Activated CD8-positive, alpha-beta memory T cell treated with anti-CD3 and anti-CD28 coated beads for 36 hours (primary cell): ENCODE results near the gene LILRA6. TPM values are rescaled to one million over a fixed set of nuclear protein-coding genes. Genes with fewer than 3 reads are reported as not detected.
"Not testable (repeated sequence)": the region's sequence is repeated elsewhere in the genome, so short reads cannot be mapped to it uniquely, and the experiment has no call there.

Source experiments
- CTCF ChIA-PET: fragments of 350-600 bp; sonication (Branson Sonifier 250); formaldehyde crosslinking; loops from one replicate; lab custom pipeline; 2021; ENCODE audit warnings: antibody characterized with exemption; lab: Charles Lee
- POLR2A ChIA-PET: fragments of 350-600 bp; sonication (Branson Sonifier 250); formaldehyde crosslinking; loops from one replicate; lab custom pipeline; 2021; ENCODE audit warnings: antibody characterized with exemption; lab: Charles Lee
- total RNA-seq, 2 experiments: library from RNA; stranded (reverse); gene quantifications; one replicate each; pipeline ENCODE4 v1.2.3, GENCODE V29; 2021

Gene LILRA6
- total RNA-seq, 2 experiments from 2014 or later: not detected

- CTCF ChIA-PET: interaction anchor here (0.7 to 2.4 kb wide), 3 partner anchors 8 to 10 kb away, joined by 3 to 8 read pairs (median 5); partner anchors contain the start of genes MBOAT7 and TSEN34
- POLR2A ChIA-PET: interaction anchor here (2.4 to 12.1 kb wide), 2 partner anchors 9 to 11 kb away, joined by 20 to 131 read pairs; partner anchors contain the start of genes MBOAT7 and TSEN34
These were observed 43.2 kb downstream of the LILRA6 start for GRCh38 chr19:54199401-54199800.

GRCh38 chr19:54197121-54197520, 45.5 kb downstream of the LILRA6 start:
- ChIA-PET POLR2A (no interaction called here), CTCF (no interaction called here)

GRCh38 chr19:54196536-54196935, 46.1 kb downstream of the LILRA6 start:
- ChIA-PET CTCF (interaction anchor here (1.4 kb wide), 1 partner anchor 9 kb away, joined by 4 read pairs; no protein-coding TSS in a partner anchor), POLR2A (no interaction called here)

GRCh38 chr19:54194463-54194862, 48.1 kb downstream of the LILRA6 start:
- CTCF ChIA-PET, POLR2A ChIA-PET: not testable (repeated sequence)

GRCh38 chr19:54193011-54193410, 49.6 kb downstream of the LILRA6 start:
- ChIA-PET POLR2A (interaction anchor here (0.6 to 5.8 kb wide), 2 partner anchors 12 to 54 kb away, joined by 3 to 131 read pairs; partner anchors contain the start of gene RPS9), CTCF (no interaction called here)

GRCh38 chr19:54191811-54192453, 50.7 kb downstream of the LILRA6 start:
- ChIA-PET CTCF (interaction anchor here (1.0 to 2.1 kb wide), 2 partner anchors 8 to 22 kb away, joined by 3 to 8 read pairs; partner anchors contain the start of gene RPS9), POLR2A (interaction anchor here (0.6 to 5.8 kb wide), 6 partner anchors 13 to 781 kb away, joined by 3 to 131 read pairs (median 5); partner anchors contain the start of genes LENG1 and RPS9)

- CTCF ChIA-PET: interaction anchor here (1.0 to 2.1 kb wide), 3 partner anchors 9 to 32 kb away, joined by 3 to 8 read pairs (median 3); partner anchors contain the start of genes LENG1 and RPS9
- POLR2A ChIA-PET: interaction anchor here (0.6 to 5.8 kb wide), 5 partner anchors 14 to 782 kb away, joined by 3 to 131 read pairs (median 6); partner anchors contain the start of gene RPS9
These were observed 51.4 kb downstream of the LILRA6 start, which contains the start of gene TSEN34 for GRCh38 chr19:54191011-54191810. TSEN34 (plus strand) TSS chr19:54191308; CDS start chr19:54191365, 57 bp downstream.

GRCh38 chr19:54190503-54191010, 52.0 kb downstream of the LILRA6 start:
- ChIA-PET CTCF (interaction anchor here (1.0 to 2.1 kb wide), 3 partner anchors 9 to 31 kb away, joined by 3 to 8 read pairs (median 3); partner anchors contain the start of genes LENG1 and RPS9), POLR2A (interaction anchor here (1.7 to 5.8 kb wide), 2 partner anchors 15 to 17 kb away, joined by 6 to 131 read pairs; partner anchors contain the start of gene RPS9)

- CTCF ChIA-PET: interaction anchor here (0.9 to 2.0 kb wide), 6 partner anchors 9 to 31 kb away, joined by 3 to 9 read pairs (median 5); partner anchors contain the start of genes LENG1 and TMC4
These were observed 52.7 kb downstream of the LILRA6 start for GRCh38 chr19:54189735-54190502.

GRCh38 chr19:54189145-54189734, 53.4 kb downstream of the LILRA6 start, which contains the start of gene MBOAT7:
MBOAT7 (minus strand) TSS chr19:54189580; CDS start chr19:54188508, 1,072 bp downstream.
- ChIA-PET CTCF (interaction anchor here (0.6 to 2.0 kb wide), 8 partner anchors 10 to 46 kb away, joined by 3 to 9 read pairs (median 5); partner anchors contain the start of genes LENG1 and TMC4), POLR2A (interaction anchor here (0.6 to 5.8 kb wide), 4 partner anchors 16 to 315 kb away, joined by 3 to 131 read pairs (median 7); partner anchors contain the start of genes CNOT3, LENG1 and RPS9)

More at GRCh38 chr19:54189735-54190502, 52.7 kb downstream of the LILRA6 start:
- POLR2A ChIA-PET: interaction anchor here (0.6 to 5.8 kb wide), 4 partner anchors 15 to 316 kb away, joined by 3 to 131 read pairs (median 7); partner anchors contain the start of genes CNOT3, LENG1 and RPS9

- POLR2A ChIA-PET: interaction anchor here (1.3 to 5.8 kb wide), 3 partner anchors 17 to 51 kb away, joined by 3 to 131 read pairs (median 10); partner anchors contain the start of genes CNOT3, LENG1 and RPS9
- CTCF ChIA-PET: interaction anchor here (0.6 to 2.0 kb wide), 9 partner anchors 10 to 519 kb away, joined by 3 to 9 read pairs (median 5); partner anchors contain the start of genes LENG1 and TMC4
These were observed 54.2 kb downstream of the LILRA6 start for GRCh38 chr19:54188215-54188871.

GRCh38 chr19:54186934-54187381, 55.6 kb downstream of the LILRA6 start:
- POLR2A ChIA-PET: no interaction called here
- CTCF ChIA-PET: interaction anchor here (1.9 to 2.0 kb wide), 2 partner anchors 17 to 19 kb away, joined by 5 to 6 read pairs; no protein-coding TSS in a partner anchor

Other genes with a start within 250 kb of the LILRA6 start
- gene VSTM1, start 178.9 kb downstream of the LILRA6 start, total RNA-seq: not detected
- not detected for gene TARM1, start 161.4 kb downstream of the LILRA6 start, total RNA-seq
- under 1 TPM; 0.27 to 0.29 TPM for gene OSCAR, start 142.0 kb downstream of the LILRA6 start, total RNA-seq
- 100 to 1,000 TPM; 104 to 110 TPM for gene NDUFA3, start 139.9 kb downstream of the LILRA6 start, total RNA-seq
- 10 to 100 TPM; 34.9 to 36.6 TPM for gene TFPT, start 127.1 kb downstream of the LILRA6 start, total RNA-seq
- 100 to 1,000 TPM; 123 to 124 TPM for gene PRPF31, start 127.0 kb downstream of the LILRA6 start, total RNA-seq
- gene CNOT3, start 105.0 kb downstream of the LILRA6 start, total RNA-seq: 10 to 100 TPM; 65.2 to 68.5 TPM
- 1 to 10 TPM; 3.9 to 5.3 TPM for gene LENG1, start 83.1 kb downstream of the LILRA6 start, total RNA-seq
- gene TMC4, start 69.6 kb downstream of the LILRA6 start, total RNA-seq: not detected
- 100 to 1,000 TPM; 119 to 120 TPM for gene MBOAT7, start 53.2 kb downstream of the LILRA6 start, total RNA-seq
- 10 to 100 TPM; 21.7 to 22.9 TPM for gene TSEN34, start 51.5 kb downstream of the LILRA6 start, total RNA-seq
- gene RPS9, start 41.9 kb downstream of the LILRA6 start, total RNA-seq: 1,000 to 10,000 TPM; 1,671 to 1,692 TPM
- gene LILRB3, start 19.8 kb downstream of the LILRA6 start, total RNA-seq: not detected
- not detected for gene LILRB5, start 14.5 kb upstream of the LILRA6 start, total RNA-seq
- gene LILRB2, start 38.3 kb upstream of the LILRA6 start, total RNA-seq: not detected
- not detected for gene LILRA5, start 70.4 kb upstream of the LILRA6 start, total RNA-seq
- gene LILRA4, start 96.4 kb upstream of the LILRA6 start, total RNA-seq: not detected
- gene LAIR1, start 122.1 kb upstream of the LILRA6 start, total RNA-seq: 1 to 10 TPM; 7.4 to 9.3 TPM
- gene TTYH1, start 172.7 kb upstream of the LILRA6 start, total RNA-seq: under 1 TPM in 1 of 2 experiments, not detected in 1; 0.21 TPM
- gene LENG8, start 206.4 kb upstream of the LILRA6 start, total RNA-seq: 100 to 1,000 TPM; 121 to 132 TPM
- gene LENG9, start 221.0 kb upstream of the LILRA6 start, total RNA-seq: 1 to 10 TPM; 4.3 to 4.4 TPM
- gene CDC42EP5, start 230.5 kb upstream of the LILRA6 start, total RNA-seq: 1 to 10 TPM in 1 of 2 experiments, under 1 TPM in 1; 0.51 to 1.2 TPM